WERI-Rb-1 (cell line): ENCODE data around the gene PFN3.
"Not testable (repeated sequence)": the region's sequence is repeated elsewhere in the genome, so short reads cannot be mapped to it uniquely, and the experiment has no call there.

Source experiments
- DNase-seq: peaks from one replicate; pipeline ENCODE4 v3.0.0-alpha.2; 2020
- H3K27ac ChIP-seq: fragments of 250-450 bp; sonication (Bioruptor Pico); 2 replicates; pipeline ENCODE4 v1.5.1; 2020; ENCODE audit warnings: mild to moderate bottlenecking, moderate library complexity
- H3K27me3 ChIP-seq: fragments of 250-450 bp; sonication (Bioruptor Pico); 2 replicates; pipeline ENCODE4 v1.5.1; 2021; ENCODE audit warnings: mild to moderate bottlenecking, low read depth, moderate library complexity; ENCODE audit not compliant: insufficient read depth, severe bottlenecking
- H3K36me3 ChIP-seq: fragments of 250-450 bp; sonication (Bioruptor Pico); 2 replicates; pipeline ENCODE4 v1.5.1; 2020; ENCODE audit warnings: mild to moderate bottlenecking, moderate library complexity
- H3K4me3 ChIP-seq: 2 replicates; pipeline ENCODE4 v1.5.1; 2011; ENCODE audit warnings: low read depth, mild to moderate bottlenecking, control low read depth, low read length
- H3K9me3 ChIP-seq: fragments of 250-450 bp; sonication (Bioruptor Pico); 2 replicates; pipeline ENCODE4 v1.5.1; 2021; ENCODE audit warnings: mild to moderate bottlenecking, moderate library complexity; ENCODE audit not compliant: severe bottlenecking
- CTCF ChIP-seq: IDR thresholded peaks from 2 replicates; pipeline ENCODE4 v1.5.1; 2011; ENCODE audit warnings: low read depth, mild to moderate bottlenecking, control low read depth, inconsistent platforms, low read length

Gene PFN3

DNA sequence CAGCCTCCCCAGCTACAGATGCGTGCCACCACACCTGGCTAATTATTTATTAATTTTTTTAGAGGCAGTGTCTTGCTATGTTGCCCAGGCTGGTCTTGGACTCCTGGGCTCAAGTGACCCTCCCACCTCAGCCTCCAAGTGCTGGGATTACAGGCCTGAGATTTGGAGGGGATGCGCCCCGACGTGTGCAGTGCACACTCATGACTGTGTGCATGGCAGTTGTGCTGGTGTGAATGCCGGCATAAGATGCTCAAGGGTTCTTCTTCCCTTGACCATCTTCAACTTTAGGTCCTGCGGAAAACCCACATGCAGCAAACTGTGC lies 19.7 kb downstream of the PFN3 start:
- no peak for TF ChIP-seq CTCF
- no peaks in the 10 kb centered on the region for H3K36me3 ChIP-seq
- H3K27ac ChIP-seq: no peak overlapping the region
- H3K27me3 ChIP-seq: no peaks in the 10 kb centered on the region
- no peak for DNase-seq
- H3K4me3 ChIP-seq: no peak overlapping the region
- H3K9me3 ChIP-seq: no peaks in the 10 kb centered on the region

DNA sequence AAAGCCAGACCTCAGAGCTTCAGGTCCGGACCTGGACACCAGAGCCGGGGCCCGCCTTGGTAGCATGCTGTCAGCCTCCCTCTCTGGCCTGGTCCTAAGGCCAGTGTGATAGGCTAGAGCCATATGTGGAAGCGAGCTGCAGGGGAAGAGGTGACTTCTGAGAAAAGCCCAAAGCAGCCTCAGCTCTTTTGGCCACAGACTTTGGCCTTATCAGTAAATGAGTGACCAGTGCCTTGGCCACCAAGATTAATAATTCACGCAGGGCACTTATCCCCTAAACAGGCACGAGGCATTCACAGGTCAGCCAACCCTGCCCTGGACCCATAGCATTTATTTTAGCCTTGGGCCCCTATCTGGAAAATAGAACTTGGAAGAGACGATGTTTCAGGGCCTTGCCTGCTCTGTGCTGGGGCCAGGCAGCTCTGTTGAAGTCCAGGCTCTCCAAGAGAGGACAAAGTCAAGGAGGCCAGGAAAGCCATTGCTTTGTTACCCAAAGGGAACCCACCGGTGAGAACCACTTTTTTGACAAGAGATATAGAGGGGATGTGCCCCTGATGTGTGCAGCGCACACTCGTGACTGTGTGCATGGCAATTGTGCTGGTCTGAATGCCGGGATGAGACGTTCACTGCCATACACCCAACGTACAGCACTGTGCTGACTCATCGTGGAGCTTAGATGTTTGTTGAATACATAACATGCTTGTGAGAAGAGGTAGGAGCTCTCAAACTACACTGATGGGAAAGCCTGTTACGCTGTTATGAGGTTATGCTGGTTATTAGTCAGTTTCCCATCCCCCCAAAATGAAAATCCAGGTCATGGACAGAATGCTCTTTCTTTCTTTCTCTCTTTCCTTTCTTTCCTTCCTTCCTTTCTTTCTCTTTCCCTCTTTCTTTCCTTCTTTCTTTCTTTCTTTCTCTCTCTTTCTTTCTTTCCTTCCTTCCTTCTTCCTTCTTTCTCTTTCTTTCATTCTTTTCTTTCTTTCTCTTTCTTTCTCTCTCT lies 21.3 kb downstream of the PFN3 start:
- DNase-seq: no peak
- TF ChIP-seq CTCF: no peak
- no peak overlapping the region for H3K4me3 ChIP-seq
- H3K27ac ChIP-seq: no peak overlapping the region
- H3K9me3 ChIP-seq: no peaks in the 10 kb centered on the region
- H3K36me3 ChIP-seq: no peaks in the 10 kb centered on the region
- H3K27me3 ChIP-seq: no peaks in the 10 kb centered on the region

DNA sequence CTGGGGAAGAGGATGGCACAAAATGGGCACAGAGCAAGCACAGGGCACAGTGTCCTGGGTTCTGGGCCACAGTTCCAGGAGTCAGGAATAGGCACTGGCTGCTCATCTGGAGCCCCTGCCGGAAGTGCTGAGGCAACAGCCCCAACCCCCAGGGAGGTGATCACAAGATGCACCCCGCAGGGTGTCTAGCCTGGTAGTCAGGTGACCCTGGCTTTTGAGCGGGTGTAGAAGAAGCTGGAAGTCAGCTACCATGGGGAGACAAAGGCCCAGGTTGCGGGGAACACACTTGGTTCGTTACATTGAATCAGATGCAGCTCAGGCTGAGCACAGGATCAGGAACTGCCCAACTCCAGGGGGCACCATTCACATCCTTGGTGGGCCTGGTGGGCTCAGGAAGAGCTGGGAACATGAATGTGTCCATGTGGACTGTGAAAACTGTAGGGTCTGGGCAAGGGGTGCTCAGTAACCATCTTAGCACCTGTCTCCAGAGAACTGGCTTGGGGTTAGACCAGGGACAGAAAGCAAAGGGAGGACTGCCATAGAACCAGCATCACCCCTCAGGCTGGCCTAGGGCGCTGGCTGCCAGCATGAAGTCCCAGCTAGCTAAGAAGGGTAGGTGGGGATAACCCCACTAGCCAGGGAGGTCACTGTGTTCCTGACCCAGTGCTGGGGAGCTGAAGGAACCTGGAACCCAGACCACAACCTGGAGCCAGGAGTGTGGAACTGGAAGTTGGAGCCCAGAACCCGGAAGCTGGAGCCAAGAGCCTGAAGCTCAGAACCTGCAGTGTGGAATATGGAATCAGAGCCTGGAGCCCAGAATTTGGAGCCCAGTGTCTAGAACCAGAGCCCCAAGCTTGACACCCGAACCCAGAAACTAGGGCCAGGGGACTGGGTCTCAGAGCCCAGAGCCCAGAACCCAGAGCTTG lies 22.3 kb downstream of the PFN3 start:
- no peaks in the 10 kb centered on the region for H3K9me3 ChIP-seq
- H3K4me3 ChIP-seq: no peak overlapping the region
- no peak for DNase-seq
- H3K36me3 ChIP-seq: no peaks in the 10 kb centered on the region
- no peak overlapping the region for H3K27ac ChIP-seq
- TF ChIP-seq CTCF: no peak
- H3K27me3 ChIP-seq: no peaks in the 10 kb centered on the region

DNA sequence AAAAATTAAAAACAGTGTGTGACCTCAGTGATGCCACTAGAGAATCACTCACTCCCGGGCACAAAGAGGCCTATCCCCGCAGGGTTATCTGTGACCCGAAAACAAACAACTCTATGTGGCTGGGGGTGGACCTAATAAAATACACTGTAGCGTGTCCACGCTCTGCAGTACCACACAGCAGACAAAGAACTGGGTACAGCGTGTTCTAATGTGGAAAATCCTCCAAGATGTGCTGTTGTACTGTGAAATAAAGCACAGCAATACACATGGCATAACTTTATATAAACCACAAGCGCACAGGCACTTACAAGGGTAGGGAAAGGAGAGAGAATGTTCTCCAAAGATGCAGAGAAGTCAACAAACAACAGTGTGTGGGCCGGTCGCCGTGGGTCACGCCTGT lies 24.4 kb downstream of the PFN3 start:
- Histone ChIP-seq H3K27me3 (no peaks in the 10 kb centered on the region), H3K36me3 (no peaks in the 10 kb centered on the region), H3K9me3 (no peaks in the 10 kb centered on the region), H3K27ac (no peak overlapping the region), H3K4me3 (no peak overlapping the region)
- TF ChIP-seq CTCF: no peak
- no peak for DNase-seq

DNA sequence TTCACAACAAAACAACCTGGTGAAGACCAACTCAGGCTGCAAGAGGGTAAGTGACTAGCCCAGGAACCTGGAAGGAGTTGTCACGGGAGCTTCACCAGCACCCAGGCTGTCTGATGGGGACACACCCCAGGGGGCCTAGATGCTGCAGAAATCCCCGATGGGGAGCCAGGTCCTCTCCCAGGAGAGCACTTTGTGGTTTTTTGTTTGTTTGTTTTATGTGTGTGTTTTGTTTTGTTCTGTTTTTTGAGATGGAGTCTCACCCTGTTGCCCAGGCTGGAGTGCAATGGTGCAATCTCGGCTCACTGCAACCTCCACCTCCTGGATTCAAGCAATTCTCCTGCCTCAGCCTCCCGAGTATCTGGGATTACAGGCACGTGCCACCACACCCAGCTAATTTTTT lies 24.9 kb downstream of the PFN3 start:
- not testable (repeated sequence) for H3K4me3 ChIP-seq, DNase-seq, H3K27ac ChIP-seq, H3K9me3 ChIP-seq, H3K27me3 ChIP-seq, H3K36me3 ChIP-seq

GRCh38 chr5:177374211-177374610 lies 26.2 kb downstream of the PFN3 start:
- no peak for TF ChIP-seq CTCF
- H3K36me3 ChIP-seq: no peaks in the 10 kb centered on the region
- H3K27me3 ChIP-seq: no peaks in the 10 kb centered on the region
- no peaks in the 10 kb centered on the region for H3K9me3 ChIP-seq
- no peak overlapping the region for H3K4me3 ChIP-seq
- DNase-seq: no peak
- no peak overlapping the region for H3K27ac ChIP-seq
